HG03457 (cell line): ENCODE data around the gene KLHL36.
"Not testable (repeated sequence)": the region's sequence is repeated elsewhere in the genome, so short reads cannot be mapped to it uniquely, and the experiment has no call there.

Source experiments
- ATAC-seq: cut with Tn5 transposase; IDR thresholded peaks from one replicate; pipeline ENCODE4 v1.9.1; 2021; ENCODE audit warnings: moderate number of reproducible peaks; ENCODE audit not compliant: unreplicated experiment

KLHL36 gene

GRCh38 chr16:84690088-84690819 is 41.9 kb downstream of the KLHL36 start:
- ATAC-seq, result no peak

DNA sequence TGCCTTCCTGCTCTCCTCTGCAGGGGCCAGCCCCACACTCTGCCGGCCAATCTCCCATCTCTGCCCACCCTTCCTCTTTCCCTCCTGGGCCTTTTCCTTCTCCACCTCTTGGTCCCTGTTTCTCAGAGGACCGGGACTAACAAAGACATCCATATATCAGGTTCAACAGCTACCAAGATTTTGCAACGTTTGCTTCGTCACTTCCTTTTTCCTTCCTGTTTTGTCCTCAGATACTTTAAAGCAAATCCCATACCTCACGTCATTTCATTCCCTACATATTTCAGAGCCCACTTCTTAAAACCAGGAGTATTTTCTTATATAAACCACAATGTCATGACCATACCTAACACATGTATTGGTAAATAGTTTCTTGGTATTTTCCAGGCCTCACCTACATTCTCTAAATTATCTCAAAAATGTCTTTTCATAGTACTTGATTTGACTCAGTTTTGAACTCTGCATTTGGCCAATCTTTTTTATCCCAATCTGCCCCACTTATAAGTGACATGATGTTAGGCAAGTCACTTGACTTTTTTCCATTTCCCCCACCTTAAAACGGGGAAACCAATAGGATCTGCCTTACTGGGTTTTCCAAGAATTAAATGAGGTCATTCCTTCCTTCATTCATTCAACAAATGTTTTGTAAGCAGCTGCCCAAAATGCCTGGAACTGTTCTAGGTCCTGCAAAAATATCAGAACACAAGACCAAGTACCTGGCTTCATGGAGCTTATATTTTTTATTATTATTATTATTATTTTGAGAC is 44.3 kb downstream of the KLHL36 start:
- ATAC-seq, result no peak

DNA sequence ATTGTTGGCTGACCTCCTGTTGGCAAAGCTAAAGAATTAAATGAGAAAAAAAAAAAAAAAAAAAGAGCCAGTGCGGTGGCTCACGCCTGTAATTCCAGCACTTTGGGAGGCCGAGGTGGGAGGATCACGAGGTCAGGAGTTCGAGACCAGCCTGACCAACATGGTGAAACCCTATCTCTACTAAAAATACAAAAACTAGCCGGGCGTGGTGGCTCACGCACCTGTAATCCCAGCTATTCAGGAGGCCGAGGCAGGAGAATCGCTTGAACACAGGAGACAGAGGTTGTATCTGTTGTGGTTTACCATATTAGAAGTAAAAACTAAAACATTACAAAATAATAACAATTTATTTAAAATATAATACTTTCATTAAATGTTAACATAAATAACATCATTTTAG is 45.6 kb downstream of the KLHL36 start:
- ATAC-seq, result not testable (repeated sequence)

DNA sequence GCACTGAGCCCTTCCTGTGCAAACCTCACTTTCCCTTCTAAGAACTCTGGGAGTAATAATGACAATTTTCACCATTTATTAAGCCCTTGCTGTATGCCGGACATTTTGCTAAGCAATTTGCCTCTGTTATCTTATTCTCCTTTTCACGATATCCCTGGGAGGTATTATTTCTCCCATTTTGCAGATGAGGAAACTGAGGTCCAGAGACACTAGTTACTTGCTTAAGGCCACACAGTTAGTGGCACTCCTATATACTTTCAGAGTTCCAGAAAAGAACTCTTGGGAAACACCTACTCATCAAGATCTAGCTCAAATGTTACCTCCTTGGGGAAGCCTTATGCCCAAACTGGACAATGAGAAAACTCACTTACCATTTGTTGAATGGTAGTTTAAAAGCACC is 46.7 kb downstream of the KLHL36 start:
- ATAC-seq, result no peak

- no peak for ATAC-seq
Observed at GRCh38 chr16:84699147-84699711, 50.9 kb downstream of the KLHL36 start.

GRCh38 chr16:84699712-84700445 is 51.6 kb downstream of the KLHL36 start, which contains the start of gene USP10:
Gene USP10, plus strand, starts transcription at chr16:84700000. Its CDS starts 91 bp downstream, at chr16:84700091.
- ATAC-seq, result peak; percentile 58

DNA sequence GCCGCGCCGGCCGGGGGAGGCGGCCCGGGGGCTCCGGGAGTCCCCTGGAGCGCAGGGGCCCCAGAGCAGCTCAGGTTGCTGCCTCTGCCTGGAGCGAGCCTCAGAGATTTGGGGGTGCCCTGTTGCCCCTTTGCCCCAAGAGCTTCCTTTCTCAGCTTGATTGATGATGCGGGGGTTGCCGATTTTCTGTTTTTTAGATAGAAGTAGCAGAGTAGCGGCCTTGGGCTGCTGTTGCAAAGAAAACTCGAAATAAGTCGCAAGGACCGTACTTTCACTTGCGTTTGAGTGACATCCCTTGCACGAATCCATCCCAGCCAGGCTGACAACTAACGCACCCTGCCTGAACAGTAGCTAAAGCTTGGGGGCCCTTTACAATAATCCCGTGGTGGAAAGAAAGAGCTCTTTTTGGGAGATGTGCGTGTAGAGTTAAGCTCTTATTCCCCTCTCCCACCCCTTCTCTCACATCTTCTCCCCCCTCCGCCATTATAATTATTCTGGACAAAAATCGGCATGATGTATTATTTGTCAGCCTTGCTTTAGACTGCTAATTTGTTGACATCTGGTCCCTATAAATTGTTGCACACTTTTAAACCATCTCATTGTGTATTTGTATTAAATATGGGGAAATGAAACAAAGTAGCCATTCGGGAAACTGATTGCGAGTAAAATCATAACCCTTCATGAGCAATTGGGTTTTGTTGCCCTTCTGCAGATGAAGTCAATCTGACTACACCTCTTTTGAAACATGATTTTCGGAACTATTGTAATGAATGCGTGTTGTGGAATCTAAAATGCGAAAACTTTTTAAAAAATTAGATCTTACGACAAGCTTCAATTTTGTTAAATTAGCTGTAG is 52.4 kb downstream of the KLHL36 start:
- ATAC-seq, result peak; percentile 24

DNA sequence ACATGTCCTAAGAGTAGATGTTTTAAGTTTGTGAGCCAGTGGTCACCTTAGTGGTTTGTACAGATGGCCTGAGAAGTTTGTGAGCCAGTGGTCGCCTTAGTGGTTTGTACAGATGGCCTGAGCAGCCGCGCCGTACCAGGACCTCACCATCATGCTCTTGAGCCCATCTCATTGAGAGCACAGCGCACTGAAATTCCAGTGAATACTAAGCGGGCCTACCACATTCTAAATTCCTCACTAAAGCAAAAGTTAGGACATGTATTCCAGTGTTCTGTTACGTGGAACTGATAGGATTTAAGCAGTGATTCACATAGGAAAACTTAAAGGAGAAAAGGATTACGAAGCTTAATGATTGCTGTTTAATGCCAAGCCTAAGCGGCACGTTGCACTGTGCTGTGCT is 55.4 kb downstream of the KLHL36 start:
- ATAC-seq, result no peak

DNA sequence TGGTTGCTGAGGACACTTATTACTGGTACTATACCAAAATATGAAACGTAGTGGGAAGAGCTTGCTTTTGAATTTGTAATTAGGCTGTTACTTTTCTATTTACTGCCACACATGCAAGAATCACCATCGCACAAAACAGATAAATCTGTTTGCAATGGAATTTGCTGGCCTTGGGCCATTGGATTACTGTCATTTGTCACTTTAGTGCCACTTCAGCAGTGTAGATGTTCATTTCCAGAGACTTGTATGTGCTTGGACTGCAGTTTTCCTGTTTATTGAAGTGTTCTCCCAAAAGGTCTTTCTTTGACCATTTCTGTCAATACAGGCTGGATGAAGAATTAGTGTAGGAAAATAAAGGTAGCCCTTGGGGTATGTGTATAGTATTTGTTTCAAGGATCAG is 55.9 kb downstream of the KLHL36 start:
- no peak for ATAC-seq

- ATAC-seq, result no peak
Observed at GRCh38 chr16:84706856-84707255, 58.5 kb downstream of the KLHL36 start.

DNA sequence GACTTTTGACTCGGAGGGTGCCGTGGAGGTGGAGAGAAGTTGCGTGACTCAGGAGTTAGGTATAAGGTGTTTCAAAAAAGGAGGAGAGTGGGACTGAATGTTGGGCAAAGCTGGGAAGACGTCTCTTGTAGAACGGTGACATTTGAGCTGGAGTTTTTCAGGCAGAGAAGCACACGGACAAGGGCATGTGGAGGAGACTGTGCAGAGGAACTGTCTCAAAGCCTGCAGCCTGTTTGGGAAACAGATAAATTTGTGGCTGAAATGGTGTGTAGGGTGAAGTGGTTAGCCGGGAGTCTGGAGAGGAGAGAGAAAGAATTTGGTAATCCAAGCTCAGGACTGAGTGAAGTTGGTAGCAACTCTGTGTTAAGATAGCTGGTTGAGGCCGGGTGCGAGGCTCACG is 61.3 kb downstream of the KLHL36 start:
- ATAC-seq, result no peak

DNA sequence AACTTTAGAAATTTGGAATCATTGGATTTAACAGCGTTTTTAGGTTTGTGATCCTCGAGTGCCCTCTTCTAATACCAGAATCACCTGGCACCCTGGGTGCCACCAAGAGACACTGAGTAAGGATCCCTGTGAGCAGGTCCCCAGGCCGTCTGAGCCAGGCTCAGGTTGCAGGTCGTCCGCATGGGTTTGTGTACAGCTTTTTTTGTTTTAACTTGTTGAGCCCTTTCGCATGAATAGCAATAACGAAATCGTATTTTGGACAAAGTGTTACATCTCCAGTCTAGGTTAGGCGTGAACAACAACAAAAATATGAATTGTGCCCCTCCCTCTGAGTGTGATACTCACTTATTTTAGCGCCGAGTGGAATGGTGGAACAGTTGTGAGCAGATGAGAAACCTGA is 62.4 kb downstream of the KLHL36 start:
- ATAC-seq, result no peak
